Endothelial cell of umbilical vein (primary cell): Measurements from ENCODE around the gene SRA1. TPM values are rescaled to one million over a fixed set of nuclear protein-coding genes. Genes with fewer than 3 reads are reported as not detected.

Source experiments
- BruUV-seq: library from RNA; stranded (reverse); fragments of 400-500 nt; replicated peaks from 2 replicates; lab custom pipeline; 2021; lab: Mats Ljungman, UMichigan
- CTCF ChIA-PET: fragments of 300-600, 350-600 bp; sonication (Branson Sonifier 250); formaldehyde crosslinking; loops from one replicate; lab custom pipeline; 2021; ENCODE audit warnings: antibody characterized with exemption, inconsistent platforms; lab: Charles Lee
- POLR2A ChIA-PET: fragments of 300-600, 350-600 bp; sonication (Branson Sonifier 250); formaldehyde crosslinking; loops from one replicate; lab custom pipeline; 2021; ENCODE audit warnings: antibody characterized with exemption, inconsistent platforms; lab: Charles Lee
- DNase-seq: peaks from one replicate; pipeline ENCODE4 v3.0.0-alpha.2; 2011; ENCODE audit warnings: low read depth, low spot score
- FAIRE-seq: peaks from 2 replicates; lab custom pipeline; 2011; peaks lifted over from hg19 to GRCh38; lab: Jason Lieb, UNC
- H2AFZ ChIP-seq: 2 replicates; pipeline ENCODE4 v1.6.0; 2012; ENCODE audit warnings: low read depth, low read length, control low read depth, inconsistent platforms
- H3K27ac ChIP-seq: 2 replicates; pipeline ENCODE4 v1.5.1; 2011; ENCODE audit warnings: low read depth, mild to moderate bottlenecking, control low read depth, low read length, moderate library complexity; ENCODE audit not compliant: insufficient read depth
- H3K27me3 ChIP-seq, 2 experiments: 2 replicates each; pipeline versions ENCODE4 v1.6.0 to v1.6.1; 2011; ENCODE audit warnings: low read length in 2 of 2, mixed read lengths in 1 of 2; ENCODE audit not compliant: control insufficient read depth in 2 of 2, insufficient read depth in 2 of 2
- H3K36me3 ChIP-seq, 2 experiments: 2 replicates in 1 of 2; 3 replicates in 1 of 2; pipeline ENCODE4 v1.5.1; 2011; ENCODE audit warnings: low read length in 2 of 2, mild to moderate bottlenecking in 1 of 2, moderate library complexity in 1 of 2; ENCODE audit not compliant: control insufficient read depth in 2 of 2, insufficient read depth in 2 of 2; ENCODE audit errors: extremely low read depth in 1 of 2
- H3K4me1 ChIP-seq: 3 replicates; pipeline ENCODE4 v1.5.1; 2011; ENCODE audit warnings: mild to moderate bottlenecking, low read length; ENCODE audit not compliant: control insufficient read depth, insufficient read depth; ENCODE audit errors: extremely low read depth
- H3K4me2 ChIP-seq: 2 replicates; pipeline ENCODE4 v1.6.1; 2011; ENCODE audit warnings: low read length, control low read depth, mixed read lengths; ENCODE audit not compliant: insufficient read depth
- H3K4me3 ChIP-seq, 3 experiments: fragments of 200-600 bp in 1 of 3; sonication (generic), shearing (Covaris generic) in 1 of 3; replicated peaks in 1 of 3; 2 replicates each; pipeline ENCODE4 v1.5.1; 2011 to 2016; ENCODE audit warnings: control low read depth in 3 of 3, low read length in 3 of 3, mild to moderate bottlenecking in 2 of 3, inconsistent platforms in 1 of 3, low read depth in 1 of 3, moderate library complexity in 1 of 3; ENCODE audit not compliant: insufficient read depth in 1 of 3
- H3K79me2 ChIP-seq: 2 replicates; pipeline ENCODE4 v1.6.0; 2012; ENCODE audit warnings: low read length, inconsistent platforms; ENCODE audit not compliant: control insufficient read depth, insufficient read depth
- H3K9ac ChIP-seq: replicated peaks from 2 replicates; pipeline ENCODE3; 2011; ENCODE audit warnings: low read length, control low read depth; ENCODE audit not compliant: insufficient read depth; ENCODE audit errors: extremely low read depth
- H3K9me1 ChIP-seq: replicated peaks from 3 replicates; pipeline ENCODE4 v1.6.0; 2011; ENCODE audit warnings: mild to moderate bottlenecking, low read length; ENCODE audit not compliant: control insufficient read depth, insufficient read depth; ENCODE audit errors: extremely low read depth
- H3K9me3 ChIP-seq: replicated peaks from 2 replicates; pipeline ENCODE4 v1.5.1; 2012; ENCODE audit warnings: low read length, inconsistent platforms; ENCODE audit not compliant: control insufficient read depth, insufficient read depth
- H4K20me1 ChIP-seq: replicated peaks from 2 replicates; pipeline ENCODE3; 2011; ENCODE audit warnings: mild to moderate bottlenecking, low read length; ENCODE audit not compliant: control insufficient read depth, insufficient read depth; ENCODE audit errors: extremely low read depth
- EZH2 ChIP-seq: IDR thresholded peaks from 2 replicates; pipeline ENCODE4 v1.6.1; 2012; ENCODE audit warnings: borderline replicate concordance, low read depth, mild to moderate bottlenecking, moderate library complexity, low read length, inconsistent platforms; ENCODE audit not compliant: severe bottlenecking
- FOS ChIP-seq: IDR thresholded peaks from 2 replicates; pipeline ENCODE4 v1.6.1; 2011; ENCODE audit warnings: mild to moderate bottlenecking, low read length, moderate library complexity, borderline replicate concordance; ENCODE audit not compliant: insufficient read depth
- GATA2 ChIP-seq: IDR thresholded peaks from 2 replicates; pipeline ENCODE4 v1.7.0; 2011; ENCODE audit warnings: low read depth, mild to moderate bottlenecking, moderate library complexity, mixed read lengths, low read length; ENCODE audit not compliant: insufficient read length, insufficient read depth
- JUN ChIP-seq: IDR thresholded peaks from 2 replicates; pipeline ENCODE4 v1.6.1; 2011; ENCODE audit warnings: borderline replicate concordance, low read depth; ENCODE audit not compliant: insufficient read length, insufficient read depth
- MAX ChIP-seq: IDR thresholded peaks from 2 replicates; pipeline ENCODE4 v1.6.1; 2011; ENCODE audit not compliant: insufficient read depth, insufficient read length
- MYC ChIP-seq: IDR thresholded peaks from one replicate; pipeline ENCODE4 v1.6.1; 2011; ENCODE audit warnings: mild to moderate bottlenecking, low read depth, low read length
- POLR2A ChIP-seq: IDR thresholded peaks from 2 replicates; pipeline ENCODE4 v1.6.1; 2012; ENCODE audit warnings: low read depth, mild to moderate bottlenecking, control low read depth, low read length
- POLR2AphosphoS5 ChIP-seq: IDR thresholded peaks from 2 replicates; pipeline ENCODE4 v1.6.1; 2012; ENCODE audit warnings: low read depth, mild to moderate bottlenecking, control low read depth, low read length, moderate library complexity; ENCODE audit not compliant: insufficient read depth
- dilution Hi-C: fragments of 300-500 bp; cut with MboI; formaldehyde crosslinking; loops from one replicate; pipeline ENCODE4 v1.15.0; 2019; ENCODE audit warnings: low sequenced_read_pairs; ENCODE audit not compliant: extremely low pct_ligation_motif_present
- intact Hi-C: fragments of 100-400 bp; cut with micrococcal nuclease; formaldehyde crosslinking; loops from one replicate; pipeline ENCODE4 v1.10.0; 2022
- polyA plus RNA-seq, 4 experiments: library from polyadenylated mRNA; depleted of rRNA in 3 of 4; stranded (reverse) in 3 of 4; unstranded in 1 of 4; fragments of >200 nt; gene quantifications; 2 replicates each; pipeline versions ENCODE4 v1.2.1 to v1.2.3, GENCODE V29; 2011 to 2012; ENCODE audit warnings: missing spikeins in 1 of 4
- total RNA-seq: library from RNA; stranded (reverse); gene quantifications from 2 replicates; pipeline ENCODE4 v1.2.3, GENCODE V29; 2021
- TF ChIP-seq, protein P1 (sequence below), 2 donors: IDR thresholded peaks; 1 replicate in 1 of 2; 2 replicates in 1 of 2; pipeline ENCODE4 v1.5.1; 2011; ENCODE audit warnings: low read length in 2 of 2, mild to moderate bottlenecking in 2 of 2, moderate library complexity in 2 of 2, control low read depth in 1 of 2, inconsistent platforms in 1 of 2, low read depth in 1 of 2; ENCODE audit not compliant: insufficient read depth in 1 of 2; ENCODE audit errors: extremely low read depth in 1 of 2

Gene SRA1
- total and polyA plus RNA-seq, 2 donors (not counting 3 experiments of a cell fraction or from before 2014, with no cell fraction given): 17.6 to 19.7 TPM

GRCh38 chr5:140575309-140575708 is 18.0 kb upstream of the SRA1 start:
- no TSS peak for BruUV-seq
- intact Hi-C loops: loop anchor here (1.0 kb wide), 2 partner anchors 60 to 145 kb away; no protein-coding TSS in a partner anchor
- no peaks in the 10 kb centered on the region for H3K36me3 ChIP-seq
- H3K4me1 ChIP-seq: peaks cover 7% of the 10 kb centered on the region
- TF ChIP-seq EZH2: no peak
- TF ChIP-seq, protein P1, sequence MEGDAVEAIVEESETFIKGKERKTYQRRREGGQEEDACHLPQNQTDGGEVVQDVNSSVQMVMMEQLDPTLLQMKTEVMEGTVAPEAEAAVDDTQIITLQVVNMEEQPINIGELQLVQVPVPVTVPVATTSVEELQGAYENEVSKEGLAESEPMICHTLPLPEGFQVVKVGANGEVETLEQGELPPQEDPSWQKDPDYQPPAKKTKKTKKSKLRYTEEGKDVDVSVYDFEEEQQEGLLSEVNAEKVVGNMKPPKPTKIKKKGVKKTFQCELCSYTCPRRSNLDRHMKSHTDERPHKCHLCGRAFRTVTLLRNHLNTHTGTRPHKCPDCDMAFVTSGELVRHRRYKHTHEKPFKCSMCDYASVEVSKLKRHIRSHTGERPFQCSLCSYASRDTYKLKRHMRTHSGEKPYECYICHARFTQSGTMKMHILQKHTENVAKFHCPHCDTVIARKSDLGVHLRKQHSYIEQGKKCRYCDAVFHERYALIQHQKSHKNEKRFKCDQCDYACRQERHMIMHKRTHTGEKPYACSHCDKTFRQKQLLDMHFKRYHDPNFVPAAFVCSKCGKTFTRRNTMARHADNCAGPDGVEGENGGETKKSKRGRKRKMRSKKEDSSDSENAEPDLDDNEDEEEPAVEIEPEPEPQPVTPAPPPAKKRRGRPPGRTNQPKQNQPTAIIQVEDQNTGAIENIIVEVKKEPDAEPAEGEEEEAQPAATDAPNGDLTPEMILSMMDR (IDR thresholded peaks at IDR 0.05; ENCODE audit: extremely low read depth in 1 of 2, insufficient read depth in 1 of 2, low read depth in 1 of 2, low read length in 2 of 2): peak; percentile 56 to 57
- TF ChIP-seq MAX: no peak
- no peak for TF ChIP-seq JUN
- no peak overlapping the region for H3K4me2 ChIP-seq
- no peaks in the 10 kb centered on the region for H4K20me1 ChIP-seq
- H2AFZ ChIP-seq: no peak overlapping the region
- H3K9ac ChIP-seq: no peak overlapping the region
- peaks cover 0 to 2% of the 10 kb centered on the region in 2 experiments for H3K27me3 ChIP-seq
- H3K9me3 ChIP-seq: no peaks in the 10 kb centered on the region
- ChIA-PET POLR2A (no interaction called here), CTCF (interaction anchor here (1.7 to 8.1 kb wide), 2 partner anchors 59 to 64 kb away, joined by 6 to 108 read pairs; partner anchors contain the start of genes CD14 and TMCO6)
- H3K27ac ChIP-seq: no peak overlapping the region
- FAIRE-seq (peak; percentile 64), DNase-seq (peak; percentile 41)
- no peak overlapping the region for H3K4me3 ChIP-seq
- no peaks in the 10 kb centered on the region for H3K9me1 ChIP-seq
- dilution Hi-C loops: no loop called here
- H3K79me2 ChIP-seq: no peaks in the 10 kb centered on the region

DNA sequence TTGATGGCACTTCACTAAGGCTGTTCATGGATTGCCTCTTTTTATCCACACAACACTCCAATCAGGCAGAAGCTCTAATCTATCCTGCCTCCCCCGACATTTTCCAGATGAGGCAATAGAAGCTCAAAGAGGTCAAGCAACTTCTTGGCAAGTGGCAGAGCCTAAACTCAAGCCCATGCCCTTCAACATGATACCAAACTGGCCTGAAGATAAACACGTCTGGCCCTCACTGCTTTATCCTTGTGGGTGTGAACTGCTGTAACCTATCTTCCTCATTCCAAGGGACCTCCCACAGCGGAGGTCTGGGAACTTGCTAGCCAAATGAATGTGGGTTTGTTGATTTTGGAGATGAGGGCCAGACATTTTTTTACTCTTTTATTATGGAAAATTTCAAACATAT is 16.9 kb upstream of the SRA1 start:
- ChIA-PET CTCF (interaction anchor here (1.0 to 8.1 kb wide), 4 partner anchors 56 to 117 kb away, joined by 3 to 108 read pairs (median 4); partner anchors contain the start of genes CD14, HARS1 and HARS2), POLR2A (no interaction called here)
- no peak overlapping the region for H3K27ac ChIP-seq

More for the DNA sequence above, 16.9 kb upstream of the SRA1 start:
- BruUV-seq: no TSS peak
- TF ChIP-seq EZH2 (no peak), POLR2AphosphoS5 (no peak), GATA2 (no peak), MYC (no peak), FOS (no peak), JUN (no peak), MAX (no peak), POLR2A (no peak)
- TF ChIP-seq, protein P1 (IDR thresholded peaks at IDR 0.05; ENCODE audit: extremely low read depth in 1 of 2, insufficient read depth in 1 of 2, low read depth in 1 of 2, low read length in 2 of 2): no peak
- dilution Hi-C loops (no loop called here), intact Hi-C loops (no loop called here)
- no peaks in the 10 kb centered on the region for H4K20me1 ChIP-seq
- H3K36me3 ChIP-seq: peaks cover 0 to 2% of the 10 kb centered on the region in 2 experiments
- no peaks in the 10 kb centered on the region for H3K27me3 ChIP-seq
- peaks cover 7% of the 10 kb centered on the region for H3K4me1 ChIP-seq
- H3K9ac ChIP-seq: no peak overlapping the region
- FAIRE-seq (no peak), DNase-seq (no peak)
- no peaks in the 10 kb centered on the region for H3K9me1 ChIP-seq
- H3K4me3 ChIP-seq: no peak overlapping the region
- no peak overlapping the region for H3K4me2 ChIP-seq
- no peaks in the 10 kb centered on the region for H3K9me3 ChIP-seq
- no peak overlapping the region for H2AFZ ChIP-seq
- no peaks in the 10 kb centered on the region for H3K79me2 ChIP-seq
